Stimulated activated CD4-positive, alpha-beta T cell treated with anti-CD3 and anti-CD28 coated beads, TNF-alpha, amount 100 ng/mL, for 24 hours (primary cell): Measurements from ENCODE around the gene CALCA.
"Not testable (repeated sequence)": the region's sequence is repeated elsewhere in the genome, so short reads cannot be mapped to it uniquely, and the experiment has no call there.

Experiments
- DNase-seq, 3 experiments: peaks; one replicate each; pipeline ENCODE4 v3.0.0-alpha.2; 2020; ENCODE audit warnings: low read depth in 3 of 3

The CALCA gene

GRCh38 chr11:14971865-14972580, at the start of gene CALCA:
TSS of gene CALCA (minus strand) at chr11:14972351. CDS start at chr11:14971192, 1,159 bp downstream.
- no peak for DNase-seq

DNA sequence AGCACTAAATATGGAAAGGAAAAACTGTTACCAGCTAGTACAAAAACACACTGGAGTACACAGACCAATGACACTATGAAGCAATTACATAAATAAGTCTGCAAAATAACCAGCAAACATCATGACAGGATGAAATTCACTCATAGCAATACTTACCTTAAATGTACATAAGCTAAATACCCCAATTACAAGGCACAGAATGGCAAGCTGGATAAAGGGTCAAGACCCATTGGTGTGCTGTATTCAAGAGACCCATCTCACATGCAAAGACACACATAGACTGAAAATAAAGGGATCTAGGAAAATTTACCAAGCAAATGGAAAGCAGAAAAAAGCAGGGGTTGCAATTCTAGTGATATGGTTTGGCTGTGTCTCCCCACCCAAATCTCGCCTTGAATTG, 44.0 kb upstream of the CALCA start:
- DNase-seq: no peak

DNA sequence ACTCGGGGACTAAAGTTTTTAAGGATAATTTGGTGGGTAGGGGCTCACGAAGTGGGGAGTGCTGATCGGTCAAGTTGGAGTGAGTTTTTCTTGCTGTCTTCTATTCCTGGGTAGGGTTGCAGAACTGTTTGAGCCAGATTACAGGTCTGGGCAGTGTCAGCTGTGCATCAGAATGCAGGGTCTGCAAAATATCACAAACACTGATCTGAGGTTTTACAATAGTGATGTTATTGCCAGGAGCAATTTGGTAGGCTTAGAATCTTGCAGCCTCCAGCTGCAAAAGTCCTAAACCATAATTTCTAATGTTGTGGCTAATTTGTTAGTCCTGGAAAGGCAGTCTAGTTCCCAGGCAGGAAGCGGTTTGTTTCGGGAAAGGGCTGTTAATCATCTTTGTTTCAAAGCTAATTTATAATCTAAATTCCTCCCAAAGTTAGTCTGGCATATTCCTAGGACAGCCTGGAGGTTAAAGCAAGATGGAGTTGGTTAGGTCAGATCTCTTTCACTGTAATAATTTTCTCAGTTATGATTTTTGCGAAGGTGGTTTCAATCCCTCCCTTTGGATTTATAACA, 39.7 kb upstream of the CALCA start:
- DNase-seq: no peak

- DNase-seq: no peak
These were observed 38.7 kb upstream of the CALCA start for GRCh38 chr11:15010865-15011264.

DNA sequence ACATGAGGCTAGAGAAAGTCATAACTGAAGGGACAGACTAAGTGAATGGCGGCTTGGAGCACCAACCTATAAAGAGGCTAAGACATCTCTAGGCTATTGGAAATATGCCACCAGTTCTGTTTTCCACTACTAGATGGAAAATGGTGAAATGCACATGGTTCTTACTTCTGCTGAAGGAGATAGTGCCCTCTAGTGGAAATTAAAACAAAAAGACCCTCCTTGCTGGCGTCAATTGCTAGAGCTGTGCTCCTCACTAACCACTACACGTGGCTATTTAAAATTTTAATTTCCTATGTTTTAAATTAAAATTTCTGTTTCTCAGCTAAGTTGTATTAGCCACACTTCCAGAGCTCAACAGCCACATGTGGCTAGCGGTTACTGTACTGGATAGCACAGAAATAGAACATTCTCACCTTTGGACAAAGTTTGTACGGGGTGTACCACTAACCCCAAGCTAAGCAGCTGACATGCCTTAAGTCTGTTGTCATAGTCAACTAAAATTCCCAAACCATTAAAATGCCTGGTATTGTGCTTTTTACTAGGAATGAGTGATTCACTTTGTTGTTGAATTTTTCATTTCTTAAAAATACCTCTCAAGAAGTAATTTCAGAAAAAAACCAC, 34.1 kb upstream of the CALCA start:
- no peak for DNase-seq

GRCh38 chr11:14988133-14988532, 16.0 kb upstream of the CALCA start:
- DNase-seq: not testable (repeated sequence)

DNA sequence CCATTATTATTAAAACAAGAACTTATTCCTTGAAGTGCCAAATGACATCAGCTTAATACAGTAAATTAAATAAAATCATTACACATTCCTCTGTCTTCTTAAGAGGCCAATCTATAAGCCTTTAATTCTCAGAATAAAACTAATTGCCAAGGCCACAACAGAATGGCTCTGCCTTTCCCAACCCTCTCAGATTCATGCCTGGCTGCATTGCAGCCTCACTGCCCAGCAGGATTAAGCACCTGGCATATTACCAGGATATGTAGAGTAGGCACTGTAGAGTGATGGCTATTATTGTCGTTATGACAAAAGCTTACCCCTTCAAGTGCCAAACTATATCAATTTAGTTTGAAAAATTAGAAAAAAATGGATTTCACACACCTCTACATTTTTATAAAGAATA, 9.4 kb upstream of the CALCA start:
- DNase-seq: no peak

DNA sequence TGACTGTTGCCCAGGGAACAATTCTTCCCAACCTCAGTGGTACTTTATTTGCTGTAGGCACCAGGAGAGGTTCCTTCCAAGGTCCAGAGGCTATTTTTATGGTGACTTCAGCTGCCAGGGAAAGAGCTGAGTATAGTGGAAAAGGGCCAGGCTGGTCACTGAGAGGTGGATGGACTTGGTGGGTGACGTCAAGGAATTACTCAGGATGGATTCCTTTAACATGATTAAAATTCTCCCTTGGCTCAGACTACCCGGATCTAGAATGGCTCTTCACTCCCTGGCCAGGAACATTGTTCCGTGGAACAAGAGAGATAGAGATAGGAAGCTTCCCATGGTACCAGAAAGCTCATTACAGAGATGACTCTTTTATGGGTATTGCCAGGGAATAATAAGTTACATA, 8.7 kb upstream of the CALCA start:
- no peak for DNase-seq

DNA sequence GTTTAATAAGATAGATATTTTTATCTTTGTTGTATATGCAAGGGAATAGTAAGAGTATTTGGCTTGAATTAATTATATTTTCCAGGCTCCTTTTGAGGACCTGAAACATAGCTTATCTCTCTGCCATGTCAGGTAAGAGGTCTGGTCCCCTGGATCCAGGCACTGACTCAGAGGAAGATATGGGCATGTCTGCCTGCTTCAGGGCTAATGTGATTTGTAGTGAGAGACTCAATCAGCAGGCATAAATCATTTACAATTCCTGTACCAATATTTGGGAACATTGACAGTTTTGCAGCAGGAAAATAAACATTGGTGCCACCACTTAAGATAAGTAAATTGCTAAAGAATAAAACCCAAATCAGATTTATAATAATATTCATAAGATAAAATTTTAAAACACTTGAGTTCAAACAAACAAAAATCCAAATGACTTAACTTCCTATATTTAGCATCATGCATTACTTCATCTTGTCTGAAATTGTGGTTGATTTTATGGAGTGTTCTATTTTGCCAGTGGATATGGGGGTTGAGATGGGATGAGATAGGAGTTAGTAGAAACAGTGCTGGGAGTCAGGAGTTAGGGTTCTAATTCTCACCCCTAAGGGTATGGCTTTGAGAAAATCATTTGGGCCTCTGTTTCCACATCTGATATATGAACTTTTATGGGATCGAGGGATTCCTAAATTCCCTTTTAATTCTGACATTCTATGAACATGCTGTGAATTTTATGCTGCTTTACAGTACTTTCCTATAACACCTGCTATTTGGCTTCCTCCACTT, 5.1 kb upstream of the CALCA start:
- no peak for DNase-seq

- no peak for DNase-seq
These were observed 3.1 kb upstream of the CALCA start for GRCh38 chr11:14975252-14975587.

GRCh38 chr11:14974515-14975251, 2.5 kb upstream of the CALCA start:
- DNase-seq: peak; percentile 29 to 64 (median 34)

DNA sequence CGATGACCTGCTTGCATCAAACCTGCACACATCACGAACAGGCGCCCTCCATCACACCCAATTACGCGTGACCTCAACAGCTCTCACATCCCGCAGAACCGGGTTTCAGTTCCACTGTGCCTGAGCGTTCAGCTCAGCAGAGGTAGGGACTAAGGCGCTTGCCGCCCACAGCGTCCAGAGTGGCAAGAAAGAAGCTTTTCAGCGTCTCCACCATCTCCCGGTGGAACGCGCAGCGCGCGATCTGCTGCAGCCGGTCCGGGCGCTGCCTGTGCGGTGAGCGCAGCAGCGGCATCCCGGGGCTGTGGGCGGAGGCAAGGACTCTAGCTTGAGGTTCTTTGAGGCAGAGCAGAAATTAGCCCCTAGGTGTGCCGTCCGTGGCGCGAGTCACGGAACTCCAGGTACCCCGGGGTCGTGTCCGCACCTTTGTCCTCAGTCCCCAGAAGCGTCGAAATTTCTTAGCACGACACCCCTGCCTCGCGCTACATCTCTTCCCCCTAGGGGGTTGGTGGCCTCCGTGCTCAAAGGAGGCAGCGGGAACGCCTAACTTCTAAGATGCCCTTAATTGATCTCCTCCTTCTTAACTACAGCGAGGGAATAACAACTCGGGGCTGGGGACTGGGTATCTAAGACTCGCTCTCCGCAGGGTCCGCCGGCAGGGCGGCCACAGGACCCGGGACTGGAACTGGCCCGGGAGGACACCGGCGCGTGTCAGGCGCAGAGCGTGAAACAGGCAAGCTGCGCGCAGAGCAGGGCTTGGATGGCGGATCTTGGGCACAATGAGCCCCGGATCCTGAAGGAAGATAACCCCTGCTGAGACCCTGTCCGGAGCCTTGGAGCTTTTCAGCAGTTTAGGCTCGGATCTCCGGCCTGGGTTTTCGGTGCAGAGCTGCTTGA, 1.7 kb upstream of the CALCA start:
- peak in 1 of 3 experiments; percentile 40 for DNase-seq

GRCh38 chr11:14972581-14973495, 687 bp upstream of the CALCA start:
- DNase-seq: no peak

DNA sequence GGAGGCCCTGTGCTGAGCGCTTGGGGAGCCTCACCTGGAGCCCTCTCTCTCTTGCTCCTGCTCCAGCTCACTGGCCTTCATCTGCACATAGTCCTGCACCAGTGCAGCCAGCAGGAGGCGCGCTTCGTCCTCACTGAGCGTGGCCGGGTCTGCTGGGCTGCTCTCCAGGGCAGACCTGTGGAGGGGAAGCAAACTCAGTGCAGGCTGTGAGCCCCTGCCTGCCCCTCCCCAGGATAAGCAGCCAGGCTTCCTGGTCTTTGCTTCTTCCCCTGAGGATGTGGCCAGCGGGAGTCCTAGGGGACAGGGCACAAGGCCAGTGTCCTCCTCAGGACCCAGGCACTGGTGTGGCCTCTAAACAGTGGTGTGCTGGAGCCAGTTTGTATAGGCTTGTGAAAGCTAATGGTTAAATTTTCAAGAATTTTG, 2.2 kb downstream of the CALCA start:
- DNase-seq: peak; percentile 28 to 73 (median 46)

DNA sequence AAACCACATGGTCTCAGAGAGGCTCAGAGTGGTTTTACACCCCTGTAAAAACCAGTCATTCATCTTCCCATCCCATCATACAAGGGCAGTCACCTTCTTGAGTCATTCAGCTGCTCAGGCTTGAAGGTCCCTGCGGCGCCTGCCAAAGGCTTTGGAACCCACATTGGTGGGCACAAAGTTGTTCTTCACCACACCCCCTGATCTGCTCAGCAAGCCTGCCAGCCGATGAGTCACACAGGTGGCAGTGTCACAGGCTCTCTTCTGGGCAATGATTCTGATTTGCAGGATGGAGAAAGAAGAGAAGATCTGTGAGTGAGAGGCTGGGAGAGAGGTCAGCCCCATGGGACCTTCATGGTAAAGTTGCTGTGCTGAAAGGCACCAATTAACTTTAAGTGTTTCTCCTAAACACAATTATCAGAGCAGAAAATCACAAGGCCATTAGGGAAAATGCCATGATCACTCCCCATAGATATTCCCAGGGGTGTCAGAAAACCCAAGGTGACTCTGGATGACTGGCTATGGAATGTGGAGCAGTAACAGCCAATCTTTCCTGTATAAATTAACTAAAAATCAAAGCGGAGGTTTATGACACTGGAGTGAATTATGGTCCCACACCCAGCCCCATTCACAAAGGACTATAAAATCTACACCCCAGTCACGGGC, 4.4 kb downstream of the CALCA start:
- DNase-seq: no peak

GRCh38 chr11:14956111-14956510, 16.0 kb downstream of the CALCA start:
- DNase-seq: no peak

DNA sequence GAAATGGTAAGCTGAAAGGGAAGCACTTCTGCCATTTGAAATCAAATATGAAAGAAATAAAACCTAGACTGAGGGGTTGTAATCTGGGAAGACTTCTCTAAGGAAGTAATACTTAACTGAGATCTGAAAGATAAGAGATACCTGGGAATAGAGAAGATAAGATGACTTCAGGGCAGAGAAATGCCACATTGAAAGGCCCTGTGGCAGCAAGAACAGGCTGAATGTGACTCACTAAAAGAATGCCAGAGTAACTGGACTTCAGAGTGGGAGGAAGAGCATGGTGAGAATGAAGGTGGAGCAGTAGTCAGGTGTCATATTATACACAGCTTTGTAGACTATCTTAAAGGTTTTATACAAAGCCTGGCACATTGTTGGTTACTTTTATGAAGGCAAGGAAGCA, 17.6 kb downstream of the CALCA start:
- no peak for DNase-seq

- DNase-seq: no peak
These were observed 18.2 kb downstream of the CALCA start for GRCh38 chr11:14953904-14954303.
